NCI-H1092 (cell line): Measurements from ENCODE around the gene COL27A1.

Experiments
- DNase-seq: peaks from one replicate; lab custom pipeline; 2025; lab: John Stamatoyannopoulos, UW

The COL27A1 gene

DNA sequence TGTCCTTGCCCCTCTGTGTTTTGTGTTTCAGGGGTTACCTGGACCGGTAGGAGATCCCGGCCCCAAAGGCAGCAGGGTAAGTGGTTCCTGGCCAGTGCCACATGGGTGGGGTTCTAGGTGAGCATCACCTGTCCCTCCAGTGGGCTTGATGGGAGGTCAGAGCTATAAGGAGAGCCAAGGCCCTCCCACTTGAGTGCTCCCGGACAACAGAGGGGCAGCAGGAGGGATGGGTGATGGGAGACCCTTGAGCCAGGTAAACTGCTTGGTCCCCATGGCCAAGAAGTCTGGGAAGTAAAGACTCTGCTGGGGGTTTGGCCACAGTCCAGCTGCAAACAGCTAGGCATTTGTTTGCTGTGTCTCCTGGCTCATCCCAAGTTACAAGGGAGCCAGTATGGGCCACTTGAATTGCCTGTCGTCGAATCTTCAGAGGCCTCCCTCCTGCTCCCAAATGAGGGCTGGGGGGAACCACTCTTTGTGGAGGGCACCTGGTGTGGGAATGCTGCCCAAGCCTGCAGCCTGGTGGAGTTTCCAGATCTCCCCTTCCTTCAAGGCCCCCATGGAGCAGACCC is 51.0 kb downstream of the COL27A1 start:
- DNase-seq, result no peak

DNA sequence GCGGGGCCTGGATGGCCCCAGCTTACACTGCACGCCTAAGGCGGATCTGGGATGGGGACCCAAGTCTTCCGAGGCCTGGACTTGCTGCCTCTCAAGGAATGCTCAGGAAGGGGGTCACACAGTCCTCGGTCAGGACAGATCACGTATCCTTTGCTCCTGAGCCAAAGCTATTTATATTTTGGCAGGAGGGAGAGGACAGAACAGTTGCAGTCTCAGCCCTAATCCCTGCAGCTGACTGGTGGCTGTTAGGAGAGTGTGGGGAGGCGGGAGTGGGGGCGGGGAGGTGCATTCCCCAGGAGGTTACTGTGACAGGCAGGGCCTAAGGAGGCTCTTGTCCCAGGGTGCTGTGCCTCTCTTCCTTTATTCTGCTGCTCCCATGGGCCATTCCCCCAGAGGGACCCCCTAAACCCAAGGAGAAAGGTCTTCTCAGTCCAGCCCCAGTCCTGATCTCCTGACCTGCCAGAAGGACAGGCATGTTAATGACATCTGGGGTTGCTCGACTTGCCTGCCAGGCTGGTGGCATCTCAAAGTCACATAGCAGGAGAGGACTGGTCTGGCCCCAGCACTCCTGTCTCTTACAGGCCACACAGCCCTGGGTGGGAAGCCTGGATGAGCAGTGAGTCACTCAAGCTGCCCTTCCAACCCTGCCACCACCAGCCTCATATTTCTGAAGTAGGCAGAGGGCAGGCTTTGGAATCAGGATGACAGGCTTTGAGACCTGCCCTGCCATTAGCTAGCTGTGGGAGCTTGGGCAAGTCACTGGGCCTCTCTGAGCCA is 51.9 kb downstream of the COL27A1 start:
- no peak for DNase-seq

DNA sequence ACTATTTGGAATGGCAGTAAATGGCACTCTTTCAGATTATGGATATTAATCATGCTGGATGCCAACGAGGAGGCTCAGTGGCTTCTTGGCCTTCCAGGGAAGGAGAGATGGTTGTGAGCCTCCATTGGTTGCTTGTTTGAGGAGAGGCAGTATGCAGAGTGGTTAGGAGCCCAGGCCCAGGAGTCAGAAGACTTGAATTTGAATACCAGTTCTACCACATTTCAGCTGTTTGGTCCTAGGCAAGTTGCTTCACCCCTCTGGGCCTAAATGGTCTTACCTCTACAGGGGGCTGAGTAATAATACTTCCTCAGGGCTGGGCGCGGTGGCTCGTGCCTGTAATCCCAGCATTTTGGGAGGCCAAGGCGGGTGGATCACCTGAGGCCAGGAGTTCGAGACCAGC is 52.5 kb downstream of the COL27A1 start:
- DNase-seq, result no peak

DNA sequence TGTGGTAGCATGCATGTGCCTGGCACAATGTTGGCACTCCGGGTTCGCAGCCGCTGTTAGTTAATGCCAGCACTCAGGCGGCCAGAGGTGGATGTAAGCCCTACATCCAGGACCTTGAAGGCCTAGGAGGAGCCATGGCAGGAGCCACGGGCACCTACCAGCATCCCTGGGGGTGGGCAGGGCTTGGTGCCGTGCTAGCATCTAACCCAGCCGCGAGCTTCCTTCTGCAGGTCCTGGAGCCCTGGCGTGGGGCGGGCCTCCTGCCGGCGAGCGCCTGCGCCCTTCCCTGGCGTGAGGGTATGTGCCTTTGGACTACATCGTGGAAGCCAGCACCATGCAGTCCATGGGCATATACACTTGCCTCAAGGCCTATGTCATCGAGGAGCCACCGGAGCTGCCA is 53.8 kb downstream of the COL27A1 start:
- DNase-seq, result no peak

DNA sequence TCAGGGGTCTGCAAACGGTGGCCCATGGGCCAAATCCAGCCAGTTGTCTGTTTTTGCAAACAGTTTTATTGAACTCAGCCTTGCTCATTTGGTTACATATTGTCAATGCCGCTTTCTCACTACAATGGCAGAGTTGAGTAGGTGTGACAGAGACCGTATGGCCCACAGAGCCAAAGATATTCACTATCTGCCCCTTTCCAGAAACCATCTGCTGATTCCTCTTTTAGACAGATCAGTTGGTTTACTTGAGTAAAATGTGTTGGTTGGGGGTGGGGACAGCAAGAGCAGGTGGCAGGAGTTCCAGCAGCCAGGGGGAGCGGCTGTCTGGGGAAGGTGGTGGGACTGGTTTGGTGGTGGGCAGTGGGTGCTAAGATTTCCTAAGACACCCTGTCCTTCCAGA is 54.8 kb downstream of the COL27A1 start:
- no peak for DNase-seq

DNA sequence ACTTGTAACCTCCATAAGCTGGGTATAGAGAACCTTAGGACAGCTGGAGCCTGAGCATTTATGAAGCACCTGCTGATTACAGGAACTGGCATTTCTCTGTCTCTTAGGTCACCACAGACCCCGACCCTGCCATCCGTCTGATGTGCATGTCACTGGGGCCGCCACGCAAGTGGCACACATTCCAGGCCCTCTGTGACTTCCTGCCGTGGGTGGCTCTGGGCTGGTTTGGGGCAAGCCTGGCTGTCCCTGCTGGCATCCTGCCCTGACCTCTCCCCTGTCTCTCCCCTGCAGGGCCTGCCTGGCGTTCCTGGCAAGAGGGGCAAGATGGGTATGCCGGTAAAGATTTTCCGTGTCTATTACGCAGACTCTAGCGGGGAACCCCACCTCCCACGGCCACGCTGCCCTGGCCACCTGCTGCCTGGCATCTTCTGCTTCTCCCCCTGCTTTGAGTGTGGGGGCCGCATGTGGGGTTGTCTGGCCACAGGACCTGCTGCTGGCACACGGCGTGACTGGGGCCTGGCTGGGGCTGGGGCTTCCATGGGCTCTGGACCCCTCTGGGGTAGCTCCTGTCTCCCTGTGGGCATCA is 55.4 kb downstream of the COL27A1 start:
- DNase-seq, result no peak

DNA sequence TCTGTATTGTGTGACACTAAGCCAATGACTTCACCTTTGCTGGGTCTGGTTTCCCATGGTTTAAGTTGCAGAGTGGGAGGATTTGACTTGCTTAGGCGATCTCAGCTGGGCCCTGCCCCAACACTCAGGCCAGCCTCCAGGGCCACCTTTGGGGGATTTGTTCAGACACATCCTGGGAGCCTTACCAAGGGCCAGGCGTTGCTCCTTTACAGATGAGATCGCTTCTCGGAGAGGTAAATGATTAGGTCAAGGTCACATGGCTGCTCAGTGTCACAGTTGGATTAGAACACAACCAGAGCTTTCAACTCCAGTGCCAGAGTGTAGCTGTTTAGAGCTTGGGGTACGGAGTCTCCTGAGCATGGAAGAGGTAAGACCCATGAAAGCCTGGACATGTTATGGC is 57.5 kb downstream of the COL27A1 start:
- no peak for DNase-seq

DNA sequence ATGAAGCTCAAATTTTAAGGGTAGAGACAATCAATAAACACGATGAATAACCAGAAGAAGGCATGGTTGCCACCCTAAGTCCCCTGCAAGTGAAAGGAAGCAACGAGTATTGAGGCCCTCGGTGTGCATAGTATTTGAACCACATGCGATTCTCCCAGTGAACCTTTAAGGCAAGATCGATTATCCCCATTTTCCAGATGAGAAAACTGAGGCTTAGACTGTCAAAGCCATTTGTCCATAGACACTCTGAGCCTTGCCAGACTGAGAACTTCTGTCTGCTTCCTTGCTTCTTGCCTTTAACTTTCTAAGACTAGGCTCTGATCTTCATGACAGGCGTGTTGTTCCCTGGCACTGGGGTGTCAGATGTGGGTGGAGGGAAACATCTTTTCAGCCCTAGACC is 58.2 kb downstream of the COL27A1 start:
- DNase-seq, result no peak

DNA sequence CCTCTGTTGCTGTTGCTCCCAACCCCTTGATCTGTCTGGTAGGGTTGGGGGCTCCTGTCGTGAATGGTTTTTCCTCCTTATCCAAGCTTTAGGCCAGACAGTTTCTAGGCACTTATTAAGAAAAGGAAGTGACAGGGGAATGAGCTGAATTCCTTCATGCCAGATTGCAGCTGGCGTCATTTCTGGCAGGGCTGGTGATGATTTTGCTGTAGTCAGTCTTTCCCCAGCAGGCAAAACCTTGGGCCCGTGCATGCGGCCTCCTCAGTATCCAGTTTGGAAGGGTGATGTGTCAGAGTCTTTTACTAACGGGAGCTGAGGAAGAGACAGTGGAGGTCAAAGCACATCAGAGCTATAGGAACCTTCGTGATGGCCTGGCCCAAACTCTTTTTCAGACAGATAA is 58.8 kb downstream of the COL27A1 start:
- DNase-seq, result no peak

DNA sequence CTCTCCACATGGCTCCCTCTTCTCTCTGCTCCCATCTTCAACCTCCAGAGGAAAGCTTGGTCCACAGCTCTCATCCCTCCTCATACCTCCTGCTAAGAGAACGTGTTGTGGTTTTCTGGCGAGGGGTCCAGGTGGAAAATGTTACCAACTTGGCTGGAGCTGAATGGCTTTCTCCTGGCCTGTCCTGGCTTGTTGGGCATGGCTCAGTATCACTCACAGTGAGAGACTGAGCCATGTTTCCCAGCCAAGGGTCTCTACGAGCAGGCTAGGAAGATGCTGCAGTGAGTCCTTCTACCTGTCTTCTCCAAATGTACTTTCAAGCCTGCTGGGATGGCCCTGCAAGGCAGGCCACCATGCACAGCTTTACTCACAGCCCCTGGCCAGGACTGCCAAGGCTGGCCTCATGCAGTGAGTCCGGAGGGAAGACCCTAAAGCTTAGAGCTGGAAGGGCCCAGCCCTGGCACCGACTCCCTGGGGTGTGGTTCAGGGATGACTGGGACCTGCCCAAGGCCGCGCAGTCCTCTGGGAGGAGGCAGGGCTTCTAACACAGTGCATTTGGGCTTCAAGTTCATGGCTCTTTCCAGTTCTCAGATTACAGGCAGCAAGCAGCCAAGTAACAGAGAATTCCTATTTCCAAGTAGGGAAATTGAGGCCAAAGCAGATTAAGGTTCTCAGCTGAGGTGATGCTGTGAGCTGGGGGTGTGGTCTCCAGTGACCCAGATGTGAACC is 59.5 kb downstream of the COL27A1 start:
- DNase-seq, result no peak

DNA sequence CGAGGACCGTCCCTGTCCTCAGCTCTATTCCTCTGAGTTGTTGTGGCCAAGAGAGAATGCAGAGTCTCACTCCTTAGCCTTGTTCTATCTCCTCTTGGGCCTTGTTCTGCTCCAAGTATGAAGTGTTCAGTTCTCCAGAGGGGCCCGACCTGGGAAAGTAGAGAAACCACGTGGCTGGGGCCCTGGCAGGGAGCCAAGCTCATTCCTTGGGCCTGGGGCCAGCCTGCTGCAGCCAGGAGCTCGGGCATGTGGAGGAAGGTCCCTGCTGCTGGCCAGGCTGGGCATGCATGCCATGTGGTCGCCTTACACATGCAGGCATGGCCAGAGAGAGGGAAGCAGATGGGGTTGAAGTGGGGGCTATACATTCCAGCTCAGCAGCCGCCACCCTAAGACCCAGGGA is 60.7 kb downstream of the COL27A1 start:
- DNase-seq, result no peak

DNA sequence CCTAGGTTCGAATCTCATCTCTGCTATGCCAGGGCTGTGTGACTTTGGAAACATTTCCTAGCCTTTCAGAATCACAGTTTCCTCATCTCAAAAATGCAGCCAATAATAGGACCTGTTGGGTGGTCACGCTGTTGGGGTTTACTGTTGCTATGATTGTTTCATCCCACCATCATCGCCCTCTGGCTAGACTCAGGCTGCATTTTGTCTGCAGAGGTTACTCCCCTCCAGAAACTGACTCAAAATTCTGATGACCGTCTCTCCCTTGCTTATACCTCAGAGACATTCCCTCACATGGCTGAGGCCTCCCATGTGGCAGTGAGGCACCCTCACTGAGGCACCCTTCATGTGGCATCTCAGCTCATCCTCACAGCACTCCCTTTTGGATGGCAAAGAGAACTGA is 61.6 kb downstream of the COL27A1 start:
- no peak for DNase-seq

DNA sequence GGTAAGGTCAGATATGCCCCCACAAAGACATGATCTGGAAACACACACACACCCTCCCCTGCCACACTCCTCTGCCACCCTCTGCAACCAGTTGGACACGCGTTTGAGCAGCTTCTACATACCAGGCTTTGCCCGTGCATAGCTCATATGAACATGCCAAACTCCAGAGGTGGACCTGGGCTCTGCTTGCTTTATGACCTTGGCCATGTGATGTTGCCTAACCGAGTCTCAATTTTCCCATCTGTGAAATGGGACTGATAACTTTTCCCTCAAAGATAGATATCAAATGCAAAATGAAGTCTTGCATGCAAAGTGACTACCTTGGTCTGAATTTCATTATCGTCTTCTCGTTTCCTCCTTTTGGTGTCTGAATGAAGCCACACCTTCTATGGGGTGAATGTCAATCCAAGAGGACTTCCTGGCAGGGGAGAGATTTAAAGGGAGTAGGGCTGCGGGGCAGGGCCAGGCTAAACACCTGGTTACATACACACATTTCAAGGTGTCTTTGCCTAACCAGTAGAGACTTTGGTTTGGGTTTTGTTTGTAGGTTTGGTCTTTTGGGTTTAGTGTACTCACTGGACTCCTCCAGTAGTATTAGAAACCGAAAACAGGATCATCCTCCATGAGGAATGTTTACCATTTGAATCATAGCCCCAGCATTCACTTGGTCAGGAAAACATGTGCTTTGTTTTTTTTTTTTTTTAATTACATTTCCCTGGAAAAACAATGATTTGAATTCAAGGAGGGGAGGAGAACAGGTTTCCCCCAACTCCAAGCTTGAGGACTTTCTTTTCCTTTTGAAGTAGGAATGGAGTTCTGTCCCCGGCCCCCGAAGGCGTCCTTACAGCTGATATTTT is 63.2 kb downstream of the COL27A1 start:
- no peak for DNase-seq

DNA sequence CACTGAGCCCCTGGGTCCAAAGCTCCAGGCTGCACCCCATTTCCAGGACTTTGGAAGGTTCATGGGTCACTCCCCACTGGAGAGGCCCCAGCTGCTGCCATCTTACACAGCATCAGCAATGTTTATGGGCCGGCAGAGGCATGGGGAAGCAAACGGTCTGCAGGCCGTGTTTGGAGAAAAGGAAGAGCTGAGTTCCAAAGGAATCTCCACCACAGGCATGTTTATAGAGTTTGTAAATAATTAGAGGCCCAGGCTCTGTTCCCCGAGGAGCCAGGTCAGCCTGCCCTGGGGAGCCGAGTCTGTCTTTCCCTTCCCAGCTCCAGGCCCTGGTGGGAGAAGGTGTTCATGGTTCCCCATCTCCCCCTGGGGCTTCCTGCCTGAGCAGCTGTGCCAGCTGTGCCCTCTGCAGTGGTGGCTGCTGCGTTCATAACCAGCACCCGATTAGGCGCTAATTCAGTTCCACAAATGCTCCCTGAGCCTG is 64.8 kb downstream of the COL27A1 start:
- DNase-seq, result no peak

DNA sequence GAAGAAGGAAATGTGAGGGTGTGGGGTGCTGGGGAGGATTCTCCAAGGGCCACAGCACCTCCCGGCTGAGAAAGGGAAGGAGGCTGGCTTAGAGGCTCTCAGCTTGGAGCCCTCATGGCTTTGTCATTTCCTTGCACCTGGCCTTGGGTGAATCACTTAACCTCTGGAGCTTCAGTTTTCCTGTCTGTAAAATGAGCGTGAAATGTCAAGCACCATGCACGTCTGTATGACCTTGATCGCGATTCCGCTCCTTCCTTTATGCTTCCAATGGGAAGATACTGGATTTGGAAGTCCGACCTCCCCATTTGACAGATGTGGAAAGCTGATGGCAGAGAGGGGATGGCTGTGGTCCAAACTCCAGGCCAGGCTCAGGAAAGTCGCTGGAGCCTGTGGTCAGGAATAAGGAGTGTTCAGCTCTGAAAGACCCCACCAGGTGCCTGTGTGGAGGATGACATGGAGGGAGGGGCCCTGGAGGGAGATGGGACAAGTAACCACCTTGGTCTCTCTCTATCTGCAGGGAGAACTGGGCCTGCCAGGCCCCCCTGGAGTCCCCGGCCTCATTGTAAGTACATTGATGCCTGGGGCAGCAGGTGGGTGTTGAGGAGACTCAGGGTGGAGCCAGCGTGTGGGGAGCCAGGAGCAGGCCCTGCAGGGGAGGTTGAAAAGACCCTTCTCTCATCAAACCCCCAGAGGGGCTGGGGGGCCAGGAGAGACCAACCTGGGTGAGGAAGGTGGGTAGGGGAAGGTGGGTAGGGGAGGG is 66.5 kb downstream of the COL27A1 start:
- DNase-seq, result no peak

DNA sequence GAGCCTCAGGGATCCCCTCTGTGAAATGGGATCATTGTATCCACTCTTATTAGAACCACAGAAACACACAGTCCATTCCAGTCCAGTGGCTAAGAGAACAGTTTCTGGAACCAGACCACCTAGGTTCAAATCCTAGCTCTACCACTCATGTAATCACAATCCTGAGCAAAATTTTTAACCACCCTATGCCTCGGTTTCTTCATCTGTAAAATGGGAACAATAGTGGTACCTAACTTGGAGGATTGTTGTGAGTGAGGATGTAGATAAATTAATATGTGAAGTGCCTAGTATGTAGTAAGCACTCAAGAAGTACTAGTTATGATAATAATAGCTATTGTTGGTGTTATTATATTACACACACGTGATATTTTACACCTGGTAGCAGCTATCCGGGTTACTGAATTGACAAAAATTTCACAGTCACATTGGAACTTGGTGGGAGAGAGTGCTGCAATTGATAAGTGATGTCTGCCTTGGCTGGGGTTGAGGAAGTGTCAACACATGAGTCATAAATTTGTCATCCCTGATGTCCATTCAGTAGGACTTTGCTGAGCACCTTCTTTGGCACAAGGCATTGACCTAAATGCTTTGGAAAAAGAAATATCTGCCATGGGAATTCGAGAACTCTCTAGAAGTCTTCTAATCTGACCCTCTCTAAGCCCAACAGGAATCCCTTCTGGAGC is 68.4 kb downstream of the COL27A1 start:
- no peak for DNase-seq

DNA sequence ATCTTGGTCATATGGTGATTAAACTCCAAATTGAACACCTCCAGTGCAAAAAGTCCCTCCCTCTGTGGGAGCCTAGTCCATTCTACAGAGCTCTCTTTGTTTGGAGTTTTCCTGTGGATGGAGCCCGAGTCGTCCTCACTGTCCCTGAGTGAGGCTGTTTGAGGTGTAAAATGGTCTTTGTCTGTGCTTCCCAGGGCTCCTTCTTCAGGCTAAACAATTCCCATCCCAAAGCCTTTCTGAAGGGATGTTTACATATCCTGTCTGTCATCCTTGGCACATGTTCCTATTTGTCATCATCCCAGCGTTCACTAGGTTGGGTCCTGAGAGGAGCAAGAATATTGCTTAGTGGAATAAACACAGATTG is 68.9 kb downstream of the COL27A1 start:
- DNase-seq, result no peak

DNA sequence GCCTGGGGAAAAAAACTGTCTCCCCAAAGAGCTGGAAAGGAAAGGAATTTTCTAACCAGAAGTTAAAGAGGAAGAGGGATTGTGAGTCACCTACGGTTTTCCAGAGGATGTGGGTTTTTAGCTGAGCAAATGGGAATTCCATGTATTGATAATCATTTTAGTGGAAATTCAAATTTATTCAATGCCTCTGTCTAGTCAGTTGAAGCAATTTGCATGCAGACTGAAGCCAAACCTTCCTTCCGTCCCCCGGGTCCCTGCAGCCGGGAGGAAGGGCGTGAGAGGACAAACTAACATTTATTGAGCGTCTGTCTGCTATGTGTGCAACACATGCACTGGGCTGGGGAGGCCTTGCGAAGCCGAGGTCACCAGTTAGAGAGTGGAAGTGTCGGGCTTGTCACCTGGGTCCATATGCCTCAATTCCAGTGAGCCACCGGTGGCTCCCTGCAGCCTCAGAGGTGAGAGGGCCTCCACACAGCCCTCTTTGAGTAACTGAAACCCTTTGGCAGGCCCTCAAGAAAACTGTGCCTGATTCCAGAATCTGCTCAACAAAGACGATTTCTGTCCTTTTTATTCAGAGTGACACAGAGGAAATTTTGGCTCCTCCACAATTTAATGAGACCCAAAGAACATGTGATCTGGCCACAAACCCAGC is 70.3 kb downstream of the COL27A1 start:
- DNase-seq, result no peak

DNA sequence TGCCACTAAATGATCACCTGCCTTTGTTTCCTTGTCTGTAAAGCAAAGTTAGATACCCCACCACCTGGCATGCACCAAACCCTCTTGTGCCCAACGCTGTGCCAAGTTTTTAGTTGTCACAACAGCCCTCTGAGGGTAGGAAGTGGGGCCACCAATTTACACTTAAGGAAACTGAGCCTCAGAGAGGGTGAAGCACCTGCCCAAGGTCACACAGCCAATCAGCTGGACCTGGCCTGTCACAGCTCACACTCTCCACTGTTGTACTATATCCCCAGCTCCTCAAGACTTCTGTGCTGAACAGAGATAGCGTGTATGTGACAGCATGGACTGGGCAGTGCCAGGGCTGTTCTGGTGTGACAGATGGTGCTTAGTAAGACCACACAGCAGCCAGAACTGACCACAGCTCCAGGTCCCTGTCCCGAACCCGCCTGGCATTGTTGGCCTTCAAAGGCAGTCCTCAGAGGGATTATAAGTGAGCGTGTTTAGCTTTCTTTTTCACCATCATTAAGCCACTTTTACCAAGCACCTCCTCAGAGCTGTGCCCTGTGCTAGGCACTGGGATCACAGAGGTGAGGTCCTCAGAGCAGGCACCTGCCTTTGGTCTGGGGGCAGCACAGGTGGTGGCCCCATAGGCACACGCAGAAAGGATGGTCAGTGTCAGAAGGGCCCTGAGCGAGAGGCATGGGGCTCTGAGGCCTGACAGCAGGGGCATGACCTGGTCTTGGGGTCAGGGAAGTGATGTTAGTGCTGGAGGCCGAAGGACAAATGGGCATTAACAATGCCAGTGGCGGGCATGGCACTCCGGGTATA is 71.1 kb downstream of the COL27A1 start:
- no peak for DNase-seq
